Measurements from ENCODE around the gene RASL10A. TPM values are rescaled to one million over a fixed set of nuclear protein-coding genes. Genes with fewer than 3 reads are reported as not detected.

Gene RASL10A
- total RNA-seq, 1 experiment from 2014 or later, result not detected

DNA sequence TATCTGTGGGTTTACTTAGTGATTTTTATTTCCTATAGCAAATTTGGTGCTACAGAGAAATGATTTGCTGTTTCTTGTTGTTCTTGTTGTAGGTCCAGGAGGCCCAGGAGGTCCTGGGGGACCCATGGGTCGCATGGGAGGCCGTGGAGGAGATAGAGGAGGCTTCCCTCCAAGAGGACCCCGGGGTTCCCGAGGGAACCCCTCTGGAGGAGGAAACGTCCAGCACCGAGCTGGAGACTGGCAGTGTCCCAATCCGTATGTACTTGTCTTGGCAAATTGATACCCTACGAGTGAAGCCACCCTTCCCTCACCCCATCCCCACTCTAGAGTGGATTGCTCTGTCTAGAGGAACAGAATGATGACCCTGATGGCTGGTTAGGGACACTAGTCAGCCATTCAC lies 16.9 kb downstream of the RASL10A start:
- Histone ChIP-seq H3K27me3 (ENCODE audit: insufficient read depth, low read depth) (no peaks in the 10 kb centered on the region), H3K4me2 (no peak overlapping the region), H3K9me3 (ENCODE audit: insufficient read depth, low read depth) (no peaks in the 10 kb centered on the region), H2AFZ (no peak overlapping the region), H3K4me1 (replicated peaks; ENCODE audit: insufficient read depth) (no peaks in the 10 kb centered on the region), H3K9me2 (ENCODE audit: insufficient read depth) (no peaks in the 10 kb centered on the region), H4K20me1 (ENCODE audit: insufficient read depth) (peaks cover 72% of the 10 kb centered on the region), H3K4me3 (no peak overlapping the region), H3K36me3 (ENCODE audit: low read depth) (peaks cover 42% of the 10 kb centered on the region), H3F3A (ENCODE audit: insufficient read depth, low read depth) (peaks cover 88% of the 10 kb centered on the region), H3K27ac (no peak overlapping the region), H3K79me2 (ENCODE audit: low read depth) (no peaks in the 10 kb centered on the region; the same call in 1 of the 2 replicates)
- TF ChIP-seq, protein P1, sequence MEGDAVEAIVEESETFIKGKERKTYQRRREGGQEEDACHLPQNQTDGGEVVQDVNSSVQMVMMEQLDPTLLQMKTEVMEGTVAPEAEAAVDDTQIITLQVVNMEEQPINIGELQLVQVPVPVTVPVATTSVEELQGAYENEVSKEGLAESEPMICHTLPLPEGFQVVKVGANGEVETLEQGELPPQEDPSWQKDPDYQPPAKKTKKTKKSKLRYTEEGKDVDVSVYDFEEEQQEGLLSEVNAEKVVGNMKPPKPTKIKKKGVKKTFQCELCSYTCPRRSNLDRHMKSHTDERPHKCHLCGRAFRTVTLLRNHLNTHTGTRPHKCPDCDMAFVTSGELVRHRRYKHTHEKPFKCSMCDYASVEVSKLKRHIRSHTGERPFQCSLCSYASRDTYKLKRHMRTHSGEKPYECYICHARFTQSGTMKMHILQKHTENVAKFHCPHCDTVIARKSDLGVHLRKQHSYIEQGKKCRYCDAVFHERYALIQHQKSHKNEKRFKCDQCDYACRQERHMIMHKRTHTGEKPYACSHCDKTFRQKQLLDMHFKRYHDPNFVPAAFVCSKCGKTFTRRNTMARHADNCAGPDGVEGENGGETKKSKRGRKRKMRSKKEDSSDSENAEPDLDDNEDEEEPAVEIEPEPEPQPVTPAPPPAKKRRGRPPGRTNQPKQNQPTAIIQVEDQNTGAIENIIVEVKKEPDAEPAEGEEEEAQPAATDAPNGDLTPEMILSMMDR (conservative IDR thresholded peaks at IDR 0.05), result no peak
- TF ChIP-seq EZH2 (IDR thresholded peaks at IDR 0.05; ENCODE audit: low read depth), result no peak
- POLR2A ChIA-PET (ENCODE audit: unreplicated experiment), result interaction anchor here (0.7 kb wide), 1 partner anchor 10 kb away, joined by 3 read pairs; no protein-coding TSS in a partner anchor
- intact Hi-C loops (cut with micrococcal nuclease; ENCODE audit: unreplicated experiment), result no loop called here
- CTCF ChIA-PET, result no interaction called here
- no TSS peak for BruUV-seq (replicated peaks)
- no peak for DNase-seq

DNA sequence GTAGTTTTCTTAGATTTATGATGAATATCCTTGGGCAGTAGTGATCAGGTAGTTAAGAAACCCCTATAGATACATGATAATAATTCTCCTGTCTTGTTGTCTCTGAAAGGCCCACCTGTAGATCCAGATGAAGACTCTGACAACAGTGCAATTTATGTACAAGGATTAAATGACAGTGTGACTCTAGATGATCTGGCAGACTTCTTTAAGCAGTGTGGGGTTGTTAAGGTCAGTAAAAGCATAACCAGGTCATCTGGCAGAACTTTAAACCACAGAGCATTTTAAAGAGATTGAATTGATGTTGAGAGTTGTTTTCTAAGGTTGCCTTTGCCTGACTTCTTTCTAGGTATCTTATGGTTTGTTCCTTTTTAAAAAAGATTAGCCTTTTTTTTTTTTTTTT lies 23.1 kb downstream of the RASL10A start:
- Histone ChIP-seq H3K27me3 (ENCODE audit: insufficient read depth, low read depth) (no peaks in the 10 kb centered on the region), H3K79me2 (ENCODE audit: low read depth) (peaks cover 17% of the 10 kb centered on the region), H3F3A (ENCODE audit: insufficient read depth, low read depth) (peaks cover 84% of the 10 kb centered on the region), H3K4me1 (replicated peaks; ENCODE audit: insufficient read depth) (no peaks in the 10 kb centered on the region), H3K27ac (no peak overlapping the region), H3K9me3 (ENCODE audit: insufficient read depth, low read depth) (no peaks in the 10 kb centered on the region), H3K9me2 (ENCODE audit: insufficient read depth) (no peaks in the 10 kb centered on the region), H3K36me3 (ENCODE audit: low read depth) (peaks cover 81% of the 10 kb centered on the region), H3K4me3 (no peak overlapping the region), H2AFZ (no peak overlapping the region), H3K4me2 (no peak overlapping the region), H4K20me1 (ENCODE audit: insufficient read depth) (peaks cover 83% of the 10 kb centered on the region)
- no peak for TF ChIP-seq EZH2 (IDR thresholded peaks at IDR 0.05; ENCODE audit: low read depth)
- TF ChIP-seq, protein P1 (conservative IDR thresholded peaks at IDR 0.05), result no peak
- no peak for DNase-seq
- ChIA-PET POLR2A (ENCODE audit: unreplicated experiment) (no interaction called here), CTCF (no interaction called here)
- intact Hi-C loops (cut with micrococcal nuclease; ENCODE audit: unreplicated experiment), result no loop called here
- BruUV-seq (replicated peaks), result no TSS peak

DNA sequence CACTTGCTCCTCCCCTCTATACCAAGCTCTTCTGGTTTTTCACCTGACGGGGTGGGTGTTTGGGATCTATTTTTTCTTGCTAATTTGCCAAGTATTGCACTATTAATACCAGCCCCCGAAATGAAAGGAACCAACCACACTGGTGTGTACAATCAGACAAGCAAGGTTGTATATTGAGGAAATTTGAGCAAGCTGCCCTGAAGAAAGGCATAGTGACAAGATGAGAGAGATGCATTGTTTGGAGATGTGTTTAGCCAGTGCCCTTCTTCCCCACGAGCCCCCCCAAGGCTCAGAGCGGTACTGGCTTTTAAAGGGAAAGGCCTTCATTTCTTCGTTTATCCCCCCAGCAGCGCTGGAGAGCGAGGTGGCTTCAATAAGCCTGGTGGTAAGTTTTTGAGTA lies 24.3 kb downstream of the RASL10A start:
- Histone ChIP-seq H3K4me1 (replicated peaks; ENCODE audit: insufficient read depth) (no peaks in the 10 kb centered on the region), H3K27ac (no peak overlapping the region), H3K9me2 (ENCODE audit: insufficient read depth) (no peaks in the 10 kb centered on the region), H3K79me2 (ENCODE audit: low read depth) (peaks cover 23% of the 10 kb centered on the region), H3K4me2 (no peak overlapping the region), H2AFZ (no peak overlapping the region), H3K4me3 (no peak overlapping the region), H3K27me3 (ENCODE audit: insufficient read depth, low read depth) (no peaks in the 10 kb centered on the region), H3K36me3 (ENCODE audit: low read depth) (peaks cover 84% of the 10 kb centered on the region), H3K9me3 (ENCODE audit: insufficient read depth, low read depth) (no peaks in the 10 kb centered on the region), H3F3A (ENCODE audit: insufficient read depth, low read depth) (peaks cover 79% of the 10 kb centered on the region), H4K20me1 (ENCODE audit: insufficient read depth) (peaks cover 84% of the 10 kb centered on the region)
- TF ChIP-seq EZH2 (IDR thresholded peaks at IDR 0.05; ENCODE audit: low read depth), result no peak
- TF ChIP-seq, protein P1 (conservative IDR thresholded peaks at IDR 0.05), result no peak
- no TSS peak for BruUV-seq (replicated peaks)
- ChIA-PET CTCF (no interaction called here), POLR2A (ENCODE audit: unreplicated experiment) (no interaction called here)
- intact Hi-C loops (cut with micrococcal nuclease; ENCODE audit: unreplicated experiment), result no loop called here
- no peak for DNase-seq

Data from PC-9 (cell line).